Keratinocyte (primary cell): ENCODE measurements around the gene SMIM33. TPM values are rescaled to one million over a fixed set of nuclear protein-coding genes. Genes with fewer than 3 reads are reported as not detected.

Experiments
- DNase-seq: peaks from one replicate; pipeline ENCODE4 v3.0.0-alpha.2; 2011; ENCODE audit warnings: low read depth, missing footprints, low spot score
- FAIRE-seq: peaks from 2 replicates; lab custom pipeline; 2011; peaks lifted over from hg19 to GRCh38; lab: Jason Lieb, UNC
- H2AFZ ChIP-seq: 2 replicates; pipeline ENCODE4 v1.6.0; 2012; ENCODE audit warnings: low read length, control low read depth, inconsistent platforms; ENCODE audit not compliant: control insufficient read depth
- H3K27ac ChIP-seq: 2 replicates; pipeline ENCODE4 v1.5.1; 2011; ENCODE audit warnings: low read length; ENCODE audit not compliant: control insufficient read depth, insufficient read depth
- H3K27me3 ChIP-seq: 3 replicates; pipeline ENCODE4 v1.6.0; 2011; ENCODE audit warnings: low read length; ENCODE audit not compliant: control insufficient read depth, insufficient read depth; ENCODE audit errors: extremely low read depth
- H3K36me3 ChIP-seq, 2 experiments: 2 replicates in 1 of 2; 3 replicates in 1 of 2; pipeline ENCODE4 v1.5.1; 2011; ENCODE audit warnings: low read length in 2 of 2, mild to moderate bottlenecking in 1 of 2; ENCODE audit not compliant: control insufficient read depth in 2 of 2, insufficient read depth in 2 of 2; ENCODE audit errors: extremely low read depth in 1 of 2
- H3K4me1 ChIP-seq: 3 replicates; pipeline ENCODE4 v1.5.1; 2011; ENCODE audit warnings: low read length; ENCODE audit not compliant: control insufficient read depth, insufficient read depth; ENCODE audit errors: extremely low read depth
- H3K4me2 ChIP-seq: 3 replicates; pipeline ENCODE4 v1.6.0; 2011; ENCODE audit warnings: low read depth, low read length; ENCODE audit not compliant: control insufficient read depth, insufficient read depth; ENCODE audit errors: extremely low read depth
- H3K4me3 ChIP-seq, 3 experiments: fragments of 200-600 bp in 1 of 3; sonication (generic) in 1 of 3; 2 replicates in 2 of 3; 3 replicates in 1 of 3; pipeline ENCODE4 v1.5.1; 2011 to 2016; ENCODE audit warnings: low read length in 3 of 3, mild to moderate bottlenecking in 3 of 3, control low read depth in 2 of 3, inconsistent platforms in 1 of 3, low read depth in 1 of 3, mixed read lengths in 1 of 3, mixed run types in 1 of 3, moderate library complexity in 1 of 3; ENCODE audit not compliant: control insufficient read depth in 2 of 3, insufficient read depth in 2 of 3; ENCODE audit errors: extremely low read depth in 1 of 3
- H3K79me2 ChIP-seq: 2 replicates; pipeline ENCODE4 v1.6.0; 2012; ENCODE audit warnings: low read length; ENCODE audit not compliant: control insufficient read depth, insufficient read depth
- H3K9ac ChIP-seq: 3 replicates; pipeline ENCODE4 v1.6.0; 2011; ENCODE audit warnings: low read length; ENCODE audit not compliant: control insufficient read depth, insufficient read depth; ENCODE audit errors: extremely low read depth
- H3K9me1 ChIP-seq: 3 replicates; pipeline ENCODE4 v1.6.0; 2011; ENCODE audit warnings: low read length; ENCODE audit not compliant: control insufficient read depth, insufficient read depth; ENCODE audit errors: extremely low read depth
- H3K9me3 ChIP-seq: 2 replicates; pipeline ENCODE4 v1.5.1; 2012; ENCODE audit warnings: low read depth, low read length; ENCODE audit not compliant: control insufficient read depth
- H4K20me1 ChIP-seq: 3 replicates; pipeline ENCODE4 v1.6.0; 2011; ENCODE audit warnings: low read length; ENCODE audit not compliant: control insufficient read depth, insufficient read depth; ENCODE audit errors: extremely low read depth
- EZH2 ChIP-seq: IDR thresholded peaks from one replicate; pipeline ENCODE4 v1.6.1; 2012; ENCODE audit warnings: inconsistent platforms, mild to moderate bottlenecking, low read length, moderate library complexity
- dilution Hi-C: fragments of 300-500 bp; cut with MboI; formaldehyde crosslinking; loops from one replicate; pipeline ENCODE4 v1.7.0; 2020; ENCODE audit warnings: low sequenced_read_pairs; ENCODE audit not compliant: extremely low pct_ligation_motif_present
- polyA plus RNA-seq, 5 experiments: library from polyadenylated mRNA; depleted of rRNA in 3 of 5; stranded (reverse) in 3 of 5; stranded (forward) in 1 of 5; unstranded in 1 of 5; fragments of >200 nt; gene quantifications; 1 replicate in 1 of 5; 2 replicates in 3 of 5; 3 replicates in 1 of 5; pipeline versions ENCODE4 v1.2.1 to v1.2.3, GENCODE V29; 2011 to 2012; ENCODE audit warnings: missing spikeins in 2 of 5, low read depth in 1 of 5, low replicate concordance in 1 of 5
- TF ChIP-seq, protein P1 (sequence below), 3 experiments: IDR thresholded peaks in 1 of 3; conservative IDR thresholded peaks in 1 of 3; optimal IDR thresholded peaks in 1 of 3; 2 replicates in 2 of 3; 3 replicates in 1 of 3; pipeline versions ENCODE3 to v1.5.1; 2011; ENCODE audit warnings: low read length in 3 of 3, mild to moderate bottlenecking in 3 of 3, moderate library complexity in 2 of 3, control low read depth in 1 of 3, inconsistent platforms in 1 of 3; ENCODE audit not compliant: insufficient read depth in 2 of 3; ENCODE audit errors: extremely low read depth in 1 of 3

SMIM33 gene
- polyA plus RNA-seq, 1 donor (not counting 4 experiments of a cell fraction or from before 2014, with no cell fraction given) = not detected

- FAIRE-seq (no peak), DNase-seq (no peak)
- Histone ChIP-seq H4K20me1 (no peaks in the 10 kb centered on the region), H2AFZ (no peak overlapping the region), H3K9ac (no peak overlapping the region), H3K4me2 (no peak overlapping the region), H3K9me3 (no peaks in the 10 kb centered on the region), H3K4me3 (no peak overlapping the region), H3K27me3 (no peaks in the 10 kb centered on the region), H3K36me3 (no peaks in the 10 kb centered on the region), H3K79me2 (no peaks in the 10 kb centered on the region), H3K9me1 (no peaks in the 10 kb centered on the region), H3K27ac (no peak overlapping the region), H3K4me1 (peaks cover 3% of the 10 kb centered on the region)
- dilution Hi-C loops = no loop called here
- TF ChIP-seq EZH2 = no peak
- TF ChIP-seq, protein P1, sequence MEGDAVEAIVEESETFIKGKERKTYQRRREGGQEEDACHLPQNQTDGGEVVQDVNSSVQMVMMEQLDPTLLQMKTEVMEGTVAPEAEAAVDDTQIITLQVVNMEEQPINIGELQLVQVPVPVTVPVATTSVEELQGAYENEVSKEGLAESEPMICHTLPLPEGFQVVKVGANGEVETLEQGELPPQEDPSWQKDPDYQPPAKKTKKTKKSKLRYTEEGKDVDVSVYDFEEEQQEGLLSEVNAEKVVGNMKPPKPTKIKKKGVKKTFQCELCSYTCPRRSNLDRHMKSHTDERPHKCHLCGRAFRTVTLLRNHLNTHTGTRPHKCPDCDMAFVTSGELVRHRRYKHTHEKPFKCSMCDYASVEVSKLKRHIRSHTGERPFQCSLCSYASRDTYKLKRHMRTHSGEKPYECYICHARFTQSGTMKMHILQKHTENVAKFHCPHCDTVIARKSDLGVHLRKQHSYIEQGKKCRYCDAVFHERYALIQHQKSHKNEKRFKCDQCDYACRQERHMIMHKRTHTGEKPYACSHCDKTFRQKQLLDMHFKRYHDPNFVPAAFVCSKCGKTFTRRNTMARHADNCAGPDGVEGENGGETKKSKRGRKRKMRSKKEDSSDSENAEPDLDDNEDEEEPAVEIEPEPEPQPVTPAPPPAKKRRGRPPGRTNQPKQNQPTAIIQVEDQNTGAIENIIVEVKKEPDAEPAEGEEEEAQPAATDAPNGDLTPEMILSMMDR (optimal IDR thresholded peaks at IDR 0.05 in 1 of 3, IDR thresholded peaks at IDR 0.05 in 1 of 3, conservative IDR thresholded peaks at IDR 0.05 in 1 of 3; ENCODE audit: extremely low read depth in 1 of 3, insufficient read depth in 2 of 3, low read length in 3 of 3) = no peak
These were observed 16.1 kb upstream of the SMIM33 start for GRCh38 chr5:139454568-139455290.

GRCh38 chr5:139456776-139457175 lies 14.0 kb upstream of the SMIM33 start:
- Histone ChIP-seq H3K27me3 (no peaks in the 10 kb centered on the region), H3K9ac (no peak overlapping the region), H3K27ac (no peak overlapping the region), H3K9me1 (no peaks in the 10 kb centered on the region), H2AFZ (no peak overlapping the region), H3K4me3 (no peak overlapping the region), H3K9me3 (no peaks in the 10 kb centered on the region), H3K4me2 (no peak overlapping the region), H4K20me1 (no peaks in the 10 kb centered on the region), H3K79me2 (no peaks in the 10 kb centered on the region), H3K4me1 (peaks cover 3% of the 10 kb centered on the region), H3K36me3 (no peaks in the 10 kb centered on the region)
- dilution Hi-C loops = no loop called here
- no peak for FAIRE-seq
- TF ChIP-seq, protein P1 (optimal IDR thresholded peaks at IDR 0.05 in 1 of 3, IDR thresholded peaks at IDR 0.05 in 1 of 3, conservative IDR thresholded peaks at IDR 0.05 in 1 of 3; ENCODE audit: extremely low read depth in 1 of 3, insufficient read depth in 2 of 3, low read length in 3 of 3) = no peak
- no peak for TF ChIP-seq EZH2
- DNase-seq = no peak
